Suppressor macrophage treated with lipopolysaccharide for 1 hour (primary cell): Measurements from ENCODE around the gene SH3BGRL2.
"Not testable (repeated sequence)": the region's sequence is repeated elsewhere in the genome, so short reads cannot be mapped to it uniquely, and the experiment has no call there.

Source experiments
- DNase-seq, 3 donors: peaks; one replicate each; pipeline ENCODE4 v3.0.0-alpha.2; 2020 to 2022

Gene SH3BGRL2

DNA sequence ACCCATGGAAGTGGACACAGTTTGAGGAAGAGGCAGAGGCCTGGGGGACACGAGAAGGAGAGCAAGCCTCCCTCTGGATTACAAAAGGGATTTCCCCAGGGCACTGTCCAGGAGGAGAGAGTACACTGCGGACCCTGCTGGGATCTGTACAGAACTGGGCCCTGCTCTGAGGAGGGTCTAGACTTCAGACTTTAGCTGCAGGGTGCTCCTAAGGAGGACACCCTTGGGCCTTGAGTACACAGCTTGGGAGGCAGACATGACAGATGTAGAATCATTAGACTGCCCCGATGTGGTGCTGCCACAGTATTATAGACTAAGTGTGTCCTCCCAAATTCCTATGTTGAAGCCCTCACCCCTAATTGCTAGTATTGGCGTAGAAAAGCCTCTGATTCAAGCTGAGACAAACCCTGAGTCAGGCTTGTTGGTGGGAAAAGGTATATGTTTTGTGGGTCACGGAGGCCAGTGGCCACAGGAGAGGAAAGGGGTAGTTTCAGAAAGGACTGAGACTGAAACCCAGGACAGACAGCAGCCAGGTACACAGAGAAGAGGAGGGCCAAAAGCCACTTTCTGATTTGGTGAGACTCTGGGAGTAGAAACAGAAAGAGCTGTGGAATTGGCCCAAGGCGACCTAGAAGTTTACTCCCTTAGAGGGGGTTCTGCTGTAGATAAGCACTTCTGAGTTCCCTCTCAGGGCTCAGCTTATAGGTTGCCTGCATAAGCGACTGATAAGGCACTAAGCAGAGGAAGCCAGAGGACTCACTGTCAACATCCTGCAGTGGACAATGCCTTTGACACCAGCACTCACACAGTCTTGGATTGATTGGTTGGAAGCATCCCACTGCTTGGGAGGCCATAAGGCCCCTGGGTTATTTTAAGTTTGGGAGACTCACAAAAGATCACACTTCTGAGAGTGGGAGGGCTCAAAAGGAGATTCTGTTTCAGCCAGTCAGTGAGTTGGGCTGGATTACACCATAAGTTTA, 16.5 kb upstream of the SH3BGRL2 start:
- DNase-seq: no peak

DNA sequence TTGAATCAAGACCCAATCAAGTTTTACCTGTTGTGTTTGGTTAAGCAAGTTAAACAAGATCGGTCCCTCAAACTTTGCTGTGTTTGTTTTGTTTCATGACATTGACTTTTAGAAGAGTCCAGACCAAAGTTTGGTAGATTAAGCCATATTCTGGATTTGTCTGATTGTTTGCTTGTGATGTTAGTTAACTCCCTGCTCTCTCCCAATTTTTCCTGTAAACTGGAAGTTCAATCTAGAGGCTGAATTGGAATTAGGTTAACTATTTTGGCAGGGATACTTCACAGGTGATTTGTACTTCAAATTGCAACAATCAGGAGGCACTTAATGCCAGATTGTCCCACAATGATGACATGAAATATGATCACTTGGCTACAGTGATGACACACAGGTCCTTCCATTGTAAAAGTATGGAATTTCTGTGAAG, 13.6 kb upstream of the SH3BGRL2 start:
- no peak for DNase-seq

DNA sequence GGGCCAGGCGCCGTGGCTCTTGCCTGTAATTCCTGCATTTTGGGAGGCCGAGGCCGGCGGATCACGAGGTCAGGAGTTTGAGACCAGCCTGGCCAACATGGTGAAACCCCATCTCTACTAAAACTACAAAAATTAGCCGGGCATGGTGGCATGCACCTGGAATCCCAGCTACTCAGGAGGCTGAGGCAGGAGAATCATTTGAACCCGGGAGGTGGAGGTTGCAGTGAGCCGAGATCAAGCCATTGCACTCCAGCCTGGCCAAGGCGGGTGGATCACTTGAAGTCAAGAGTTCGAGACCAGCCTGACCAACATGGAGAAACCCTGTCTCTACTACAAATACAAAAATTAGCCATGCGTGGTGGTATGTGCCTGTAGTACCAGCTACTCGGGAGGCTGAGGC, 12.7 kb upstream of the SH3BGRL2 start:
- DNase-seq: not testable (repeated sequence)

DNA sequence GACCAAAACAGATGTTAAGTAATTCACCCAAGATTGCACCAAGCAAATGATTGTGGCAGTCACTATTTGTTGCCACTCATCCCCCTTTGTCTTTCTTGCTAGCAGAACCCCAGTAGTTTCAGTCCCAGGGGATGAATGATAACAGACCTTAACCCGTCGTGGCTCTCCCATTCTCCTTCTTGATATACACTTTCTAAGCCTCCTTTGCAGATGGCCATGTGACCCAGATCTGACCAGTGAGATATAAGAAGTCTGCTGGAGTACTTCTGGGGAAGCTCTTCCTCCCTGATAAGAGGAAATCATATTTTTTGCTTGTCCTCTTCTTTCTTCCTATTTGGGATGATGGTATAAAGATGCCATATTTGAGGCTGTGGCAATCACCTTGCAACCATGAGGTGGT, 9.6 kb upstream of the SH3BGRL2 start:
- no peak for DNase-seq

DNA sequence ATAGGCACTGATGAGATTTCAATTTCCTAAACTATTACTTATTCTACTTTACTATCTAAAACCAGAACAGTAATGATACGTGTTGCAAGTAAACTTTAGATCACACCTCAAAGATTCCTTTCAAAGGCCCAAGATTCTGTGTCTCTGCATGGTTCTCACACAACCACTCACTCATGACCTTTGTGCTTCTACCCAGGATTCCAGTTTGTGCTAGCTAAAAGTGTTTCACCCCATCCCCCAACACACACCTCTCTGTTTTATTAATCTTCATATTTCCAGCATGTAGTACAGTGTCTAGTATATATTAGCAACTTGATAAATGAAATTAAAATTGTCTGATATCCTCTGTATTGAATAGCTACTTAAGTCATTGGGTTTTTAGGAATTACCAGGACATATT, 8.8 kb upstream of the SH3BGRL2 start:
- DNase-seq: no peak

DNA sequence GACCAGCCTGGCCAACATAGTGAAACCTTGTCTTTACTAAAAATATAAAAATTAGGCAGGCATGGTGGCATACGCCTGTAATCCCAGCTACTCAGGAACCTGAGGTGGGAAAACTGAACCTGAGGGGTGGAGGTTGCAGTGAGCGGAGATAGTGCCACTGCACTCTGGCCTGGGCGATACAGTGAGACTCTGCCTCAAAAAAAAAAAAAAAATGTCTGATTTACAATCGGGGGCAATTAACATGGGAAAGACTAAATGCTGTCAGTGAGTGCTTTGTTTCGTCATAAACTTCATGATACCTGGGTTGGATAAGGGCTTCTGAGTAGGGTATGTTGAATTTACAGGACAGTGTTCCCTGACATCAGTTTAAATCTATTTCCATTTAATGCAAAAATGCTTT, 8.0 kb upstream of the SH3BGRL2 start:
- DNase-seq: no peak

DNA sequence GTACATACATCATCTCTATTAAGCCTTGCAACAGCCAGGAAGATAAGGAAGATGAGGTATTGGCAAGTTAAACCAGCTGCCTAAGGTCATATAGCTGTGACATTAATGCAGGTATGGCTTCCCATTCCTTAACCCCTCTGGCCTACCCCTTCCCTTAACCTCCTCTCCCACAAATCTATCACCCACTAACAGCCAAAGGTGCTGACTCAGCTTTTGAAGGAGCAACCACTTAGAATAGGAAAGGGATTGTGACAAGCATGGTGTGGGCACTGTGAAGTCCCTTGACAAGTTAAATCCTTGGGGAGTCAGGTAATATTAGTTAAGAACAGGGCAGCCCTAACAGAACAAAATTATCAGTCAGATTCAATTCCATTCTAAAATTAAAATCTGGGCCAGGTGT, 5.4 kb upstream of the SH3BGRL2 start:
- DNase-seq: no peak

DNA sequence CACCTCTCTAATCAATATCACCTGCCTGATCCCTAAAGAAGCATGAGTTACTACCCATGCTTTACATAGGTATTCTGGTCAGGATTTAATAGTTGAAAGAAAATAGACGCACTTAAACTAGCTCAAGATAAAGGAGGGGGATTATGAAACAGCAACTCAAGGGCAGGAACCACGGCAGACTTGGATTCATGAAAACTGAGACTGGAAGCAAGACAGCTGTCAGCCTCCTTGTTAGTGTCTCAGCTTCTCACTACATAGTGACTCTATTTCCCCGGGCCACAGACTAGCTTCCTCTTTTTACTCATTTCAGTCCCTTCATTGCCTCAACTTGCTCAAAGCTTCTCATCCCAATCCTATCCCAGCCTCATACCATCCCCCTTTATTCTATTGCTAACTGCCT, 4.3 kb upstream of the SH3BGRL2 start:
- no peak for DNase-seq

DNA sequence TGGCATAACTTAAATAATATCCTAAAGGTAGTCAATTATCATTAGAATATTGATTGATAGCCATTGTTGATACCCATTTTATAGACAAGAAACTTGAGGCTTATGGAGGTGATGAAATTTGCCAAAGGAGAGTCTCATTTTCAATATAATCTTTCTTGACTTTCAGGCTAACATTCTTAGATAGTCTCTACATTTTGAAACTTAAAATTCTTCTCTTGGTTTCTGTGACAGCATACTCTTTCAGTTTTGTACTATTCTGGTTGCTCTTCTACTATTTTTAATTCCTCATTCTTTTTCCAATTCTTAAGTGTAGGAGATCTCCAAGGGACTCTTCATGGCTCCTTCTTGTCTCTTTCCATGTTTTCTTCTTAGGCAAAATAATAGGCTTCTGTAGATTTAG, 3.7 kb upstream of the SH3BGRL2 start:
- no peak for DNase-seq

DNA sequence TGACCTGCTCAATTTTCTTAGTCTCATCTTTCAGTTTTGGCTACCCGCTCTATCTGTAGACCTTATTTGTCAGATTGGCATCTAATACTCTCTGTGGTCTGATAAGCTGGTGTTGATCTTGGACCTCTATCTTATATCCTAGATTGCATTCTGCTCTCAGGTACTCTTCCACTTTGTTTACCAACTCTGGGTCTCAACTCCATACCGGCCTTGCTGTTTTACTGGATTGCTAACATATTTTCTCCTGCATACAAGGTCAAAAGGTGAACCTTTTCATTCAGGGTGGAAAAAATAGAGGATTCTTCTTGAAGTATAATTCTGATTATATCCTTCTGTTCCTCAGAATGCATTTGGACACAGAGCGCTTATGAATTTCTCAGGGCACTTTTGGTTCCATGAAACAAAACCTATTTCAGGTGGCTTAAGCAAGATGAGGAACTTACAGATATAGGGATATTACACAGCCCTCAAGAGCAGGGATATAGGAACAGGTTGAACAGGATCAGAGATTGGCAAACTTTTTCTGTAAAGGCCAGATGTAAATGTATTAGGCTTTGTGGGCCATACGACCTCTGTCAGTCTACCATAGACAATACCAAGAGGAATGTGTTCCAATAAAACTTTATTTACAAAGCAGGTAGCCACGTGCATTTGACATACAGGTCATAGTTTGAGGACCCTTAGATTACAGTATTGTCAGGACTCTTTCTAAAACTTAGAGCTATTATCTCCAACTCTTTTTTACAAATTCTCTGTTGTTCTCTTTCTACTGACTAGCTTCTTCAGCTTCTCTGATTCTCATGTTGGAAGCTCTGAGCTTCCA, 2.5 kb upstream of the SH3BGRL2 start:
- no peak for DNase-seq

DNA sequence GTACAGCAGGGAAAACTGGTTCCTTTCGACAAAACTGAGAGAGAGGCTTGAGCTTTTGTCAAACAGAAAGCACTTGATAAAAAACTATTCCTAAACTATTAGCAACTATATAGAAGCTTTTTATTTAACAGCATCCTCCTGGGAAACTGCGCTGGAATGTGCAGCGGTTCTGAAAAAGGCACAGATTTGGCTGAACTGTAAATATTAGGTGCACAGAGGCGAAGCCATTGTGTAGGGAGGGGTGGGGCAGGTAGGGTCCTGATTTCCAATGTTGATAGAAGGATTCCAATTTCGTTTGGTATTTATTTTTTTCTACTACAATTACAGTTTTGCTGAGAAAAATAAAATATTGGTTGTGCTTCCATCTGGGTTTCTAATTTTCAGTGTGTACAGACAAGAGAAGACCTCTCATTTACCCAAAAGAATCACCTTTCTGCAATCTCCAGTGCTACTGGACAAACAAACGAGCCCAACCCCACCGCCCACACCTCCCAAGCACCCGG, 698 bp upstream of the SH3BGRL2 start:
- DNase-seq: no peak

DNA sequence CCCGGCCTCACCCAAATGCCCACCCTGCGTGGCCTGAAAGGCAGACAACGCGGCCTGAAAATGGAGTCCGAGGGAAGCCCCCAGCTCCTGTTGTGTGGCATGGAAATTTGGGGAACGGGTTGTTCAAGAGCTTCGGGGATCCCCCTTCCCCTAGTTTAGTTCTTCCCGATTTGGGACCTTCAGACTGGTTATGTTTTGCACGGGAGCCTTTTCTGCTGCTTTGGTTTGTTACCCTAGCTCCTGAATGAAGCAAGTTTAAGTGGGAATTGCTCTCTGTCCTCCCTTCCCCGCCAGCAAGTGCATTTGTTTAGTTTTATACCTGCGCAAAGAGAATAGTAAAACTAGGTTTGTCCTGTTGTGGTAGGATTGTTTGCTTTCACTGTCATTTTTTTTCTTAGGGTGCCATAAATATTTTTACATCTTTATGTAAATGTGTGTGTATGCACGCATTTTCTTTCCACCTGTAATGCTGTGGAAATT, 604 bp downstream of the SH3BGRL2 start:
- DNase-seq: peak in 2 of 3 donors; percentile 20 to 22

DNA sequence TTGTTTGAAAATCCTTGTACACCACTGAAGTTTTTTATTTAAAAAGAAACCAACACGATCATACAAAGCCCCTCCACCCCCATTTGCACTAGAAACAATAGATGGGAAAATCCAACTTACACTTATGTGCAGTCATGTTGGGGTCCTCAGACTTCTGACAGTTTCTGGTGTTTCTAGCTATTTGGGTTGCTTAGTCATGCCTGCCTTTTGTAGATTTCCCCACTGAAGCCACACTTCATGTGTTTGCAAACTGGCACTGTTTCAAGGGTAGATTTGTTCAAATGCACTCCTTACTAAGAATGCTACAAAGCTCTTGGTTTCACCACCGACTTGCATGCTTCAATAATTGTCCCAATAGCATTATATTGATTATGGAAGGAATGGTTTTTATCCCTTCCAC, 1.5 kb downstream of the SH3BGRL2 start:
- DNase-seq: no peak

DNA sequence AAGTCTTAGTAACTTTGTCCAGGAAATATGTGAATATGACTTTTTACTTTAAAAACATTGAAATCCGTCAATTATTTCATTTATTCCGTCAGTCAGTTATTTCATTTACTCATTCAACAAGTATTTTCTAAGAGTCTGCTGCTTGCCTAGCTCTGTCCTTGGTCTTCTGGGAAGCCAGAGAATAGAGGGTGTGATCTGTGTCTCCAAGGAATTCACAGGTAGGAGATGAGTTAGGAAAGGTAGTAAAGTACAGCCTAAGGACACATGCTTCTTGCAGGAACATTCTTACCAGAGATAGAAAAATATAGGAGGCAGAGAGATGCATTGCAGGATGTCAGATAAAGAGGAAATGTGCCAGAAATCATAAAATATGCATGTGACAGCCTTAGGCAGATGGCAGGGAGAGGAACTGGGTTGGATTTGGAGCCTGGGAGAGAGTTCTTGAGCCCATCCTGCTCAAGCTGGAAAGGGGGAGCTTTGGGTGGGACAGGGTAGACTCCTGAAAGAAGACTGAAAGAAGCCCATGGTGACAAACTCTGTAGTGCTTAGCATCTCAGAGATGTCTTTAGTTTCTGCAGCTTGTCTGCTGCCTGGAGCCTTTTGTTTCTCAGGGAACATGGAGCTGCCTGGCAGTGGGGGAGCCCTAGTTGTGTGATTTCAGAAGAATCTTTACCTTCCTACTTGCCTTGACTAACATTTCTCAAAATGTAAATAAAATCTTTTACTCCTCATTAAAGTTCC, 3.5 kb downstream of the SH3BGRL2 start:
- DNase-seq: no peak

DNA sequence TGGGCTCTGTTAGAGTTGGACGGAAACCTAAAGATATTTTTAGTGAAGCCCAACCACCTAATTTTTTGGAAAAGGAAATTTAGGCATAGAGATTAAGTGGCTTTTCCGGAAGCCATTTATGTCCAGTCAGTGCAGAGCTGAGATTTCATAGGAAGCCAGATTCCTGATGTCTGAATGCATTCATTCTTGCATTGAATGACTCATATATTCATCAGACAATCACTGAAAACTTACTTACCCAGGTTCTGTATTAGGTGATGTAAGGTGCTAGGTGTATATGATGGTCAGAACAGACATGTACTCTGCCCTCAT, 4.1 kb downstream of the SH3BGRL2 start:
- DNase-seq: no peak

DNA sequence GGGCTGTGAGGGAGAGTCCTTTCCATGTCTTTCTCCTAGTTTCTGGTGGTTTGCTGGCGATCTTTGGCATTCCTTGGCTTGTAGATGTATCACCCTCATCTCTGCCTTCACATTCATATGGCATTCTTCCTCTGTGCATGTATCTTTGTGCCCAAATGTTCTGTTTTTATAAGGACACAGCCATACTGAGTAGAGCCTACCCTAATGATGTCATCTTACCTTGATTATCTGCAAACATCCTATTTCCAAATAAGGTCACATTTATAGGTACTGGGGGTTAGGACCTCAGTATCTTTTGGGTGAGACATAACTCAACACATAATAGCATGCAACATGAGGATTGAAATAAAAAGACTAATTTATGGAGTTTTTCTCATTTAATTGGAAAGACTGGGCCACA, 5.5 kb downstream of the SH3BGRL2 start:
- DNase-seq: no peak

DNA sequence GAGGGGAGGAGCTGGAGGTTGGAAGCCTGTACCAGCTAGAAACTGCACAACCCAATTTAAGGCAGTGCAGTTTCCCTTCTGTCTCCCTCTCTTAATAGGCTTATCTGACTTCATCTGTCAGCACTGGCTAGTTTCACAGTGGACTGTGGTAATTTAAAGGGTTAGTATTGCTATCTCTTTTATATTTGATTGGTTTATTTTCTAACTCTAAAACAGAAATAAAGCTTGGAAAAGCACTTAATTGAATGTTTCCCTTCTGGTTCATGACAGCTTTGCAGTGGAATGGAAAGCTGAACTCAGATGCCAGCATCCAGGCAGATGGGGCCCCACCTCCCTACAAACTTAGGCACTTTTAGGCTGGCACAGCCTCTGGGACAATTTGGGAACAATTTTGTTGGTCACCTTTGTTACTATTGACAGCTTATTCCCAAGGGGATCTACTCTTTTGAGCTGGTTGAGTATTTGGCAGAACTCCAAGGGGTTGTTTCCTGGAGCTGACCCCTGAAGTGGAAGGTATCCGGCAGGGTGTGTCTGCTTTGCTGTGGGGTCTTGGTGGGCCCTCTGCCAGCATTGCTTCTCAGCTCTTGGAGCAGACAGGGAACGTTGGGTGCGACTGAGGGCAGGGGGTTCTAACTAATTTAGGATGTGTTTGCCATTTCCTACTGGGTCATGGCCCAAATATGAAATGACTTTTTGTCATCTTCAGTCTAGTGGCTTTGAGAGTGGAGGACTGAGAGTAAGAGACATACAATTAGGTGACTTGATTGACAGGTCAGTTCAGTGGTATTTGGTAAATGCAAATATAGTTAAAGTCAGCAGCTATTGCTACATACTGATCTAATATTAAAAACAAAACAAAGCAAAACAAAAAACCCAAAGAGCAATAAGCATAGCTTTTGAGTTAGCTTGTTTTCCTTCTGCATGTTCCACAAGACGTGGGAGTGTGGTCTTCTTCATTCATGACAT, 9.3 kb downstream of the SH3BGRL2 start:
- DNase-seq: no peak

DNA sequence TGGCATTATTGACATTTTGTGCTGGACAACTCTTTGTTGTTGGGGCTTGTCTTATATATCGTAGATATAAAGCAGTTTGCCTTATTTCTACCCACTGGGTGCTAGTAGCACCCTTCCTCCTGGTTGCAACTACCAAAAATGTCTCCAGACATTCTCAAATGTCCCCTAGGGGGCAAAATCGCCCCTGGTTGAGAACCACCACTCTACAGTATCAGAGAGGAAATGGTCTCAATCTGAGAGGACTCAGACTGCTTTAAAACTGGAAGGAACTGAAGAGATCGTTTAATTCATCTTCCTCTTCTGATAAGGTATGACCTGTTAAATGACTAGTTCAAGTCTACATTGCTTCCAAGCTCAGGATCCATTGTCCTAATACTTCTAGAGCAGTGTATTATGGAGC, 14.9 kb downstream of the SH3BGRL2 start:
- peak in 1 of 3 donors; percentile 3 for DNase-seq

DNA sequence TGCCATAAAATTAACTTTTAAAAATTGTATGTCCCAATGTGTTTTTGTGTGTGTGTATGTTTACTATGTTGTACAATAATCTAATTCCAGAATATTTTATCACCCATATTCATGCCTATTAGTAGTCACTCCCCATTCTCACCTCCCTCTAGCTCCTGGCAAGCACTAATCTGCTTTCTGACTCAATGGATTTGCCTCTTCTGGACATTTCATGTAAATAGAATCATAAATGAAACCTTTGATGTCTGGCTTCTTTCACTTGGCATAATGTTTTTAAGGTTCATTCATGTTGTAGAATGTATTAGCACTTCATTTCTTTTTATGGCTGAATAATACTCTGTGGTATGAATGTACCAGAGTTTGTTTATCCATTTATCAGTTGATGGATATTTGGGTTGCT, 15.4 kb downstream of the SH3BGRL2 start:
- DNase-seq: no peak

DNA sequence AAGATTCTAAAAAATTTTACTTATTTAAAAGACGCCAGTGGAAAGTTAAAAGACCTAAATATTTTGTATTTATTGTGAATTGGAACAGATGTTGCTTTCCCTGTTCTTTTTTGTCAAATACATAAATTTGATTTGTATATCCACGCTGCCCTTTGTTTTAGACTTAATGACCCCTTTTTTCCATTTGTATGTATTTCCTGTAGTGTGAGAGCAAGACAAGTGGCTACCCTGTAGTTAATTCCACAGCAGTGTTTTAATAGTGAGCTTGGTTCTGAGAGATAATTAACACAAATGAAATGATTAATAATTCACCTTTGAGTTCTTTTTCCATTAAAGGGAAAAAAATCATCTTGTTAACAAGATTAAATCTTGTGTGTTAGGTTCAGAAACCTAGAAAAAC, 16.6 kb downstream of the SH3BGRL2 start:
- no peak for DNase-seq

DNA sequence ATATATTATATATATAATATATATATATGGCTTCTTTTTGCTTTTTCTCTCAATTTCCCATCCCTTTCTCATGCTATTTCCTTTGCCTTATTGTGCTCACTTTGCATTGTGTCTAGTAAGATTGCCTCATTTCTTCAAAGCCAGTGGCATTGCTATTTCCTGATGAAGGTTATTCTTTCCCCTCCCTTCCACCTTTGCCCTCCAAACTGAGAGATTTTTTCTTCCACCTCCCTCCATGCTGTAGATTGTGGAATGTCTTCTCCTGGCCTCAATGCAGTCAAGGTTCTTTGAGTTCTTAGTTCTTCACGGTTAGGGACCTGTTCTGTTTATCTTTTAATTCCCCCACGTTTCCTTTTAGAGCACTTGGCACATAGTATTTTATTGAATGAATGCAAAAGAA, 17.2 kb downstream of the SH3BGRL2 start:
- DNase-seq: no peak

DNA sequence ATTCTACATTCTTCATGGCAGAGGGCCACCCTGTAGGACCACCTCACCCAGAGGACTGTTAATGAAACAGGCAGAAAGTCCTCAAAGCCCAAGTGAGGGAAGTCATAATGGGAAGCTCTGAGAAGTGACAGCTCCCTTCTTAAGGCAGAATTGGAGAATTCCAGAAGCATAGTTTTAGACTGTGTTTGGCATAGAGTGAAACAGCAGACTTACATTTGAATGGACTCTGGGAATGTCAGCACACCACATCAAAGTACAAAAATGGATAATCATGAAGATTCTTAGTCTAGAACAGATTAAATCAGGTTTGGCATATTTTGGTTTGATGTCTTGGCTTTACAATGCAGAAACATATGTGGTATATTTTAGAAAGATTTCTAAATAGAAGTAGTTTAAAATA, 17.9 kb downstream of the SH3BGRL2 start:
- DNase-seq: no peak
